Left ventricle myocardium superior (tissue), 1 donor: ENCODE measurements around the gene FERMT2. TPM values are rescaled to one million over a fixed set of nuclear protein-coding genes. Genes with fewer than 3 reads are reported as not detected.

ENCODE experiments used
- ATAC-seq: fragments of 200-7000 bp; cut with Tn5 transposase; one replicate; pipeline ENCODE4 v1.9.1; 2020; ENCODE audit warnings: mild to moderate bottlenecking, moderate library complexity
- DNase-seq: peaks from one replicate; pipeline ENCODE4 v3.0.0-alpha.2; 2020
- intact Hi-C: fragments of 100-400 bp; cut with micrococcal nuclease; formaldehyde crosslinking; loops from one replicate; pipeline ENCODE4 v1.11.0; 2022
- total RNA-seq: library from RNA; stranded (reverse); fragmentation: NEBNext Ultra II Directional; extraction: Animal tissue kit (Norgen Biotek cat#: 25700); gene quantifications from one replicate; pipeline ENCODE4 v1.2.1, GENCODE V29; 2021
- donor health status: DM: no; HTN: yes; CAD: no; lungs with severe emphysema.

FERMT2 gene
- total RNA-seq, 1 donor from 2014 or later, result 116 TPM

GRCh38 chr14:52910572-52910971, 40.3 kb downstream of the FERMT2 start:
- peak; percentile 52 for ATAC-seq
- intact Hi-C loops, result no loop called here
- DNase-seq, result no peak

- no peak for ATAC-seq
- intact Hi-C loops, result no loop called here
- DNase-seq, result no peak
These were observed 42.9 kb downstream of the FERMT2 start for GRCh38 chr14:52907949-52908348.

- intact Hi-C loops, result no loop called here
- peak; percentile 51 for ATAC-seq
- no peak for DNase-seq
These were observed 44.7 kb downstream of the FERMT2 start for GRCh38 chr14:52906141-52906601.

- ATAC-seq (peak; percentile 39), DNase-seq (no peak)
- intact Hi-C loops, result no loop called here
These were observed 47.8 kb downstream of the FERMT2 start for GRCh38 chr14:52902971-52903619.

GRCh38 chr14:52901357-52901980, 49.4 kb downstream of the FERMT2 start:
- DNase-seq, result no peak
- intact Hi-C loops, result no loop called here
- ATAC-seq, result no peak

GRCh38 chr14:52900731-52901130, 50.1 kb downstream of the FERMT2 start:
- no peak for ATAC-seq
- DNase-seq, result no peak
- intact Hi-C loops, result no loop called here

- intact Hi-C loops, result no loop called here
- ATAC-seq (no peak), DNase-seq (no peak)
These were observed 52.4 kb downstream of the FERMT2 start for GRCh38 chr14:52898496-52898895.

GRCh38 chr14:52895000-52895399, 55.9 kb downstream of the FERMT2 start:
- ATAC-seq (no peak), DNase-seq (no peak)
- intact Hi-C loops, result no loop called here

GRCh38 chr14:52891800-52892199, 59.0 kb downstream of the FERMT2 start:
- intact Hi-C loops, result no loop called here
- ATAC-seq (no peak), DNase-seq (no peak)

GRCh38 chr14:52888839-52889838, 61.7 kb downstream of the FERMT2 start:
- DNase-seq, result no peak
- peak; percentile 40 for ATAC-seq
- intact Hi-C loops, result no loop called here

- no peak for DNase-seq
- intact Hi-C loops, result no loop called here
These were observed 62.7 kb downstream of the FERMT2 start for GRCh38 chr14:52888159-52888558.

GRCh38 chr14:52885230-52885629, 65.6 kb downstream of the FERMT2 start:
- intact Hi-C loops, result no loop called here
- DNase-seq, result no peak
- ATAC-seq, result no peak

More at GRCh38 chr14:52888159-52888558, 62.7 kb downstream of the FERMT2 start:
- no peak for ATAC-seq

- intact Hi-C loops, result no loop called here
- ATAC-seq (peak; percentile 13), DNase-seq (no peak)
These were observed 67.2 kb downstream of the FERMT2 start for GRCh38 chr14:52883658-52884057.

- intact Hi-C loops, result no loop called here
- no peak for ATAC-seq
- DNase-seq, result no peak
These were observed 68.0 kb downstream of the FERMT2 start for GRCh38 chr14:52882824-52883223.

- DNase-seq (no peak), ATAC-seq (peak; percentile 17)
- intact Hi-C loops, result loop anchor here (10.0 kb wide), 1 partner anchor 75 kb away; the partner anchor contains the start of gene FERMT2
These were observed 70.9 kb downstream of the FERMT2 start for GRCh38 chr14:52879958-52880357.

GRCh38 chr14:52878946-52879345, 71.9 kb downstream of the FERMT2 start:
- no peak for DNase-seq
- ATAC-seq, result peak; percentile 47
- intact Hi-C loops, result loop anchor here (10.0 kb wide), 1 partner anchor 76 kb away; the partner anchor contains the start of gene FERMT2

- intact Hi-C loops, result loop anchor here (10.0 kb wide), 1 partner anchor 76 kb away; the partner anchor contains the start of gene FERMT2
- DNase-seq, result no peak
- ATAC-seq, result no peak
These were observed 72.4 kb downstream of the FERMT2 start for GRCh38 chr14:52878469-52878868.

- ATAC-seq (peak; percentile 66), DNase-seq (no peak)
- intact Hi-C loops, result loop anchor here (10.0 kb wide), 1 partner anchor 77 kb away; the partner anchor contains the start of gene FERMT2
These were observed 73.2 kb downstream of the FERMT2 start for GRCh38 chr14:52877628-52878027.

- ATAC-seq (no peak), DNase-seq (no peak)
- intact Hi-C loops, result loop anchor here (10.0 kb wide), 1 partner anchor 78 kb away; the partner anchor contains the start of gene FERMT2
These were observed 74.0 kb downstream of the FERMT2 start for GRCh38 chr14:52876806-52877205.
